Measurements from ENCODE around the gene ADH1A. TPM values are rescaled to one million over a fixed set of nuclear protein-coding genes. Genes with fewer than 3 reads are reported as not detected.

ADH1A gene
- total and polyA plus RNA-seq, 2 of the 13 experiments (the other 11 are each of a cell fraction or from before 2014, with no cell fraction given), result 0.13 TPM; not detected in 1

Other genes starting within 250 kb of the ADH1A start
- 512 and 855 TPM in 2 replicates for gene ADH5, start 202.2 kb downstream of the ADH1A start, total RNA-seq (2016; rRNA removed; fragmentation: Illumina TruSeq; extraction: Trizol)
- gene ADH5, start 202.2 kb downstream of the ADH1A start, polyA plus RNA-seq (2011; rRNA removed), result 265 and 349 TPM in 2 replicates
- 31.1 and 50.3 TPM in 2 replicates for gene ADH4, start 146.7 kb downstream of the ADH1A start, total RNA-seq (2016; rRNA removed; fragmentation: Illumina TruSeq; extraction: Trizol)
- 24.3 and 24.5 TPM in 2 replicates for gene ADH4, start 146.7 kb downstream of the ADH1A start, polyA plus RNA-seq (2011; rRNA removed)
- gene ADH6, start 71.7 kb downstream of the ADH1A start, total RNA-seq (2016; rRNA removed; fragmentation: Illumina TruSeq; extraction: Trizol), result 73.9 and 122 TPM in 2 replicates
- gene ADH6, start 71.7 kb downstream of the ADH1A start, polyA plus RNA-seq (2011; rRNA removed), result 37.9 and 39.8 TPM in 2 replicates
- gene ADH1B, start 30.4 kb upstream of the ADH1A start, total RNA-seq (2016; rRNA removed; fragmentation: Illumina TruSeq; extraction: Trizol), result 0.40 and 1.2 TPM in 2 replicates
- gene ADH1B, start 30.4 kb upstream of the ADH1A start, polyA plus RNA-seq (2011; rRNA removed), result 0.05 TPM in 1 of 2 replicates, not detected in the other
- not detected in 2 replicates for gene ADH1C, start 61.8 kb upstream of the ADH1A start, total RNA-seq (2016; rRNA removed; fragmentation: Illumina TruSeq; extraction: Trizol)
- gene ADH1C, start 61.8 kb upstream of the ADH1A start, polyA plus RNA-seq (2011; rRNA removed), result not detected in 2 replicates
- not detected in 2 replicates for gene ADH7, start 144.4 kb upstream of the ADH1A start, total RNA-seq (2016; rRNA removed; fragmentation: Illumina TruSeq; extraction: Trizol)
- not detected in 2 replicates for gene ADH7, start 144.4 kb upstream of the ADH1A start, polyA plus RNA-seq (2011; rRNA removed)
- gene C4orf17, start 220.0 kb upstream of the ADH1A start, total RNA-seq (2016; rRNA removed; fragmentation: Illumina TruSeq; extraction: Trizol), result not detected in 2 replicates
- gene C4orf17, start 220.0 kb upstream of the ADH1A start, polyA plus RNA-seq (2011; rRNA removed), result not detected in 2 replicates

Measured in HepG2 (cell line).